Measurements from ENCODE around the gene SH3BP4.
"Not testable (repeated sequence)": the region's sequence is repeated elsewhere in the genome, so short reads cannot be mapped to it uniquely, and the experiment has no call there.

Gene SH3BP4

DNA sequence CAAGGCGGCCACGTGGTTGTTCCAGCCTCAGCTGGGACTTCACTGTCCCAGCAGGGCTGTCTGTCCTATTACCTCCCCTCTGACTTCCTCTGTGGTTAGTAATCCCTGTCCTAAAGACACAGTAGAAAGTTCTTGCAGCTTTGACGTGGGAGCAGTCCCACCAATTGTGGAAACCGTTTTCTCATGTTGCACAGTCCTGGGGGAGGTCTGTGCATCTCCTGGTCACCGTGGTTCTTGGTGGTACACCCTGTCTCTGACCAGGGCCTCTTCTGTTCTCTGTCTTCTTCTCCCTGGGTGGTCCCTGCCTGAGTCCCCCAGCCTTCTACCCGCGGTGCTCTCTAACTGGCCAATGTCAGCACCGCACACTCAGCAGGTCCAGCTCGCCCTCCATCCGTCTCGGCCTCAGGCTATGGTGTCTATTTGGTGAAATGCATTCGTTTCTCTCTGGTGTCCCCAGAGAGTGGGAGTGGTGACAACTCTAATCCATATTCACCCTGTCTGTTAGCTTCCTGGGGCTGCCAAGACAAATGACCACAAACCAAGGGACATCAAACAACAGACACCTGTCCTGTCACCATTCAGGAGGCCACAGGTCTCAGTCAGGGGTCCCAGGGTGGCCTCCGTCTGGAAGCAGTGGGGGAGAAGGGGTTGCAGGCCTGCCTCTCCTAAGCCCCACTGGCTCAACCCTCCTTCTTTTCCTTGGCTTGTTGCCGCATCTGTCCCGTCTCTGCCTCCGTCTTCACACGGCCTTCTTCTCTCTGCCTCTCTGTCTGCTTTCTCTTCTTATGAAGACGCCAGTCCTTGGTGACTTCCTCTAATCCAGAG is 99.8 kb downstream of the SH3BP4 start:
- no peak for FAIRE-seq

DNA sequence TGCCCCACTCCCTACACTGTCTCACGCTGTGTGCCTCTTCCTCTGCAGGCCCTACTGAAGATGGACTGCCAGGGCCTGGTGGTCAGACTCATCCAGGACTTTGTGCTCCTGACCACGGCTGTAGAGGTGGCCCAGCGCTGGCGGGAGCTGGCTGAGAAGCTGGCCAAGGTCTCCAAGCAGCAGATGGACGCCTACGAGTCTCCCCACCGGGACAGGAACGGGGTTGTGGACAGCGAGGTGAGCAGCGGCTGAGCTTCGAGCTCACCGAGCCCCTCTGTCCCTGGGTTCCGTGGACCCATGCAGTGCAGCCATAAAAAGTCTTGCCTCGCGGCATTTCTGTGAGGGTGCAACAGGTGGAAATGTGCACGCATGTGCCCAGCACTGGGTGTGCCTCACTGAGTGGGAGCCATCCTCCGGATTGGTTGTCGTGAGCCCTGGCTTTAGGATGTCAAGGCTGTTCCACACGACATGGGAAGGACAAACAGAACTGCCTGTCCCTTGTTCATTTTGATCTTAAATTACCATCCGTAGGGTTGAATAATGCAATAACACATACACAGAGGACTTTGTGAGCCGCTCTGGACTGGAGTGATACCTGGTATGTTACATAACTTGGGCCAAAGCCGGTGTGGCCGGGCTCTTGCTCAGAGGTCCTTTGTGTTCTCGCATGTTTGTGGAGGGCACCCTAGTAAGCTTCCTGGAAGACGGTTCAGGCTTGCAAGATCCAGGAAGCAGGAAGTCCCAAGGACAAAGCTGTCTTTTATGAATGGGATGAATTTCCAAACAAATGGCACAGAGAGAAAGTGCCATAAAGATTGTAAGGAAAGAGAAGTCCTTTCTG is 100.9 kb downstream of the SH3BP4 start:
- FAIRE-seq: no peak
- DNase-seq (ENCODE audit: insufficient read length, low spot score): no peak

More for the DNA sequence above, 99.8 kb downstream of the SH3BP4 start:
- no peak for DNase-seq (ENCODE audit: insufficient read length, low spot score)

DNA sequence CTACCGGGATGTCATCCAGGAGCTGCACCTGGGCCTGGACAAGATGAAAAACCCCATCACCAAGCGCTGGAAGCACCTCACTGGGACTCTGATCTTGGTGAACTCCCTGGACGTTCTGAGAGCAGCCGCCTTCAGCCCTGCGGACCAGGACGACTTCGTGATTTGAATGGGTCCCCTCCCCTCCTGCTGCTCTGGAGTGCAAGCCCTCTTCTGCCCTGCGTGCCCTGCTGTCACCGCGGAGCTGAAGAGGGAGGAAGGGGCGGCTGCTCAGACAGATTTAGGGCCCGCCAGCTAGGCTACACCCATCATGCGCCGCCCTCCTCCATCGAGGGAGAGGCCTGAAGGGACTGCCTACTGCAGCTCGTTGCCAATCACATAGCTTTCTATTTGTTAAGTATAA is 101.8 kb downstream of the SH3BP4 start:
- FAIRE-seq: no peak
- DNase-seq (ENCODE audit: insufficient read length, low spot score): no peak

DNA sequence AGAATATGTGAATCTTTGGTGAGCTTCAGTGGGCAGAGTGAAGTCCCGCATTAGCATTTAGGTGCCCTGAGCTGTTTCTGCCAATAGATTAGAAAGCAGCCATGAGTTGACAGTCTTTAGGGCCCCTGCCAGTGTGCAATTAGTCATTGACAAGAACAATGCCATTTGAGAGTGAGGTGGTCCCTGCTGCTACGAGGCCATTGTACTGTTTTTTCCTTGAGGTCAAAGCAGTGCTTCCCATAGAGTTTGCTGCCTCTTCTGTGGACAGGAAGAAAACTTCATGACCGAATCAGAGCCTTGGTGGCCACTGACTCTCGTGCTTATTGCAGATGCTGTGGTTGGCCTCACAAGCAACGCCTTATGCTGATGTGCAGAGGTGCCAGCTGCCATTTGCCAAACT is 102.7 kb downstream of the SH3BP4 start:
- DNase-seq (ENCODE audit: insufficient read length, low spot score) (no peak), FAIRE-seq (no peak)

DNA sequence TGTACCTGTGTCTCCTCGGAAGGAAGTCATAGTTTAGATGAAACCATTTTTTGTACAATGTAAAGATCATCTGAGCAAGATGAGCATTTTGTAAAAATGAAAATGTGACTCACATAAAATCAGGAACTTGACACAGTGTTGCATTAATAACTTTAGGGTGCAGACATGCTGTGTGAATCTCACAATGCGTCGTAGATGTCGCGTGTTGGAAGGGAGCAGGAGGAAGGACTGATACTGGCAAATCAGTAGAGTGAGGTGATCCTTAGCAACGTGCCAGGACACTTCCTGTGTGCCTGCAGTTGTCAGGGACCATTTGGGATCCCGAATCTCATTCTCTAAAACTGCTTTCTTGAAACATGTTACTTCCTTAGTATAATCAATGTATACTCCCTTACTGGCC is 103.1 kb downstream of the SH3BP4 start:
- no peak for DNase-seq (ENCODE audit: insufficient read length, low spot score)
- peak; percentile 20 for FAIRE-seq

DNA sequence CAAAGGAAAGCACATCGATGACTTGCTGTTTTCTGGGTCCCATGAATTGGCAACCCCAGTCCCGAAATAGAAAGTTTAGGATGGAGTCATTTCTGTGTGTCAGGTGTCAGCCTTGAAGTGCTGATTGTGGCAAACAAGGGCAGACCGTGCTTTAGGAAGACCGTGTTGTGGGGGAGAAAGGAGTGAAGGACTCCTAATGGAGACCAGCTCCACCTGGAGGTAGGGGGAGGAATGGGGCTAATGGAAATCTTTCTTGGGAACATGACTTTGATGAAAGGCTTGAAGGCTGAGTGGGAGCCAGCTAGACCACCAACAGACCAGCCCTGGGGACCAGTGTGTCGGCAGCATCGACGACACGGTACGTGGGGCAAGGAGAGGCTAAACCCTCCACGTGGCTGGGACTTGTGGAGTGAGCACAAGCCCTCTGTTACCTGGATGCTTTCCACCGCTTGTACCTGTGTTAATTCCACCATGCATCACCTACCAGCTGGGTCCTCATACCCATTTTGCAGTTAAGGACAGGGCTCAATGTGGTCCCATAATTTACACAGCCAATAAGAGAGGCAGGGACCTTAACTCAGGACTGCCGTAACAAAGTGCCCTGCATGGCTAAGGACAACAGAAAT is 104.2 kb downstream of the SH3BP4 start:
- DNase-seq (ENCODE audit: insufficient read length, low spot score) (peak; percentile 72), FAIRE-seq (peak; percentile 72)

DNA sequence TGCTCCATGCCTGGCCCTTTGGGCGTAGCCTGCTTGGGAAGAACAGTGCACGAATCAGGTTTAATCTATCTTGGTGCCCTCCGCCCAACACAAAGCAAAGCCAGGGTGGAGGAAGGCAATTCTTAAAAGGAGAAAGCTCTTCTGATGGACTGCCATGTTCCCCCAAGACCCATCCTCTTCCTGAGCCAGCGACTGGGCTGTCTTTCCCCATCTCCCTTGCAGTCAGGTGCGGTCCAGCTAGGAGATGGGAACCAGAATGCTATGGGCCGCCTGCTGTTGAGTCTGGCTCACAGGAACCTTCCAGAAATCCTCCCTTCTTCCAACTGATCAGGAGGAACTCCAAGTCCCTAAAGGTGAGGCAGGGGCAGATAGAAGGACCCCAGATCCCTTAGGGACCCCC is 105.0 kb downstream of the SH3BP4 start:
- DNase-seq (ENCODE audit: insufficient read length, low spot score) (no peak), FAIRE-seq (no peak)

DNA sequence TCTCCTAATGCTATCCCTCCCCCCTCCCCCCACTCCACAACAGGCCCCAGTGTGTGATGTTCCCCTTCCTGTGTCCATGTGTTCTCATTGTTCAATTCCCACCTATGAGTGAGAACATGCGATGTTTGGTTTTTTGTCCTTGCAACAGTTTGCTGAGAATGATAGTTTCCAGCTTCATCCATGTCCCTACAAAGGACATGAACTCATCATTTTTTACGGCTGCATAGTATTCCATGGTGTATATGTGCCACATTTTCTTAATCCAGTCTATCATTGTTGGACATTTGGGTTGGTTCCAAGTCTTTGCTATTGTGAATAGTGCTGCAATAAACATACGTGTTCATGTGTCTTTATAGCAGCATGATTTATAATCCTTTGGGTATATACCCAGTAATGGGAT is 105.8 kb downstream of the SH3BP4 start:
- DNase-seq (ENCODE audit: insufficient read length, low spot score); FAIRE-seq: not testable (repeated sequence)

DNA sequence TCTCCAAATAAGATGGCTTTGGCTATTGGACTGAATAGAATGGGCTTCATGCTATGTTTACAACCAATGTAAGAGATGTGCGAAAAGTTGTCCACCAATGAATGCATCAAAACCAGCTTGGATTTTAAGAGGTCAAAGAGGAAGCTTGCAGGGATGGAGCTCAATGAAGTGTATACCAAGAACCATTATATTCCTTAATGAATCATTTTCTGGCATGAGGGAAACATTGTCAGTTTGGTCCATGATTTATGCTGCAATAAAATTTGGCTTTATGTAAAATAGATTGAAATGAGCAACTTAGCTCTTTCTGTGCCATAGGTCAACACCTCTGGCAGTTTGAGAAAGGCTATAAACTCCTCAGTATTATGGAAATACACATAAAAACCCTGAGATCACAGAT is 107.3 kb downstream of the SH3BP4 start:
- FAIRE-seq: no peak
- DNase-seq (ENCODE audit: insufficient read length, low spot score): no peak

DNA sequence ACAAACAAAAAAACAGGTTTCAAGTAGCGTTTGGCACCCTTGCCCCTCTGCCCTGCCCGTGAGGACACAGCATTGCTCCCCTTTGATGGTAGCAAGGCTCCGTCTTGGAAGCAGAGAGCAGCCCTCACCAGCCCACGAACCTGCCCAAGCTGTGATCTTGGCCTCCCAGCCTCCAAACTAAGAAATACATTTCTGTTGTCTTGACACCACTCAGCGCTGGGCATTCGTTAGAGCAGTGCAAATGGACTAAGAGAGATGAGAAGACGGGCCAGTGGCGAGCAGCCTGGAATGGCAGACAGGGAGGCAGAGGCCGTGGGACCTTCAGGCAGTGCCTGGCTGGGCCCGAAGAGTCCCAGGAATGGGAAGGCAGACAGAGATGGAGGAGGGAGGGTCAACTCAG is 109.8 kb downstream of the SH3BP4 start:
- DNase-seq (ENCODE audit: insufficient read length, low spot score) (no peak), FAIRE-seq (no peak)

DNA sequence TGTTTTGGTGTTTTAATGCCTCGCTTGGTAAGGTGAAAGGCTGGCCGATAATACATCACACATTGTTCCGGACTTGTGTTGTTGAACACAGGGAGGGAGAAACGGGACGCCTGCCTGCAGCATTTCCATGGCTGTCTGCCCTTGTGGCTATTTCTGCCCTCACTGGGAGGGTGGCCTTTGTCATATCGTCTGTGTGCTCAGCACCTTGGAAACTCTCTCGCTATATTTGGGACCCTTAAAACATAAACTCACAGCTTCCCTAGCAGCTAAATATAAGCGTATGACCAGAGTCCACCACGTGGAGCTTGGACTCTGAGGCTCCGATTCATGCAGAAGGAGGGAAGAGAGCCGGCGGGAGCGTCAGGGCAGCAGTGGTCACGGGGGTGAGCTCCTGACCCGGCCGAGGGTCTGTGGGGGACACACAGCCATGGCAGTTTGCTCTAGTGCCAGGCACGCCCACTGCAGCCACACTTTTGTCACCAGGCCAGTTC is 111.7 kb downstream of the SH3BP4 start:
- FAIRE-seq (no peak), DNase-seq (ENCODE audit: insufficient read length, low spot score) (no peak)

DNA sequence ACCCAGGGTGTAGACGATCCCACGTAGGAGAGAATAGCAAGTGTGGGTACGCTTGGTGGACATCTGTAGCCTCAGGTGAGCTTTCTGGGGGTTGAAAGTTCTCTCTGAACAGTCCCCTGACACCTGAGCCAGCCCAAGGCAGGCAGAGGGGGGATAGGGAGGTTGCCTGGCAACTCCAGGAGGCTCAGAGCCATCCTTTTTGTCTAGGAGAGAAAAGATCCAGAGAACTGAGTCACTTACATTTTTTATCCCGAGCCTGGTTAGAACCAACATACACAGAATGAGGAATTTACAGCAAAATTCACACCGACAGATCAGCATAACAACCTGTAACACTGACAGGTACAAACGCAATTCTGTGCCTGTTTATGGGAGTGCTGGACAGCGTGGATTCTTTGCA is 113.2 kb downstream of the SH3BP4 start:
- no peak for DNase-seq (ENCODE audit: insufficient read length, low spot score)
- FAIRE-seq: no peak

DNA sequence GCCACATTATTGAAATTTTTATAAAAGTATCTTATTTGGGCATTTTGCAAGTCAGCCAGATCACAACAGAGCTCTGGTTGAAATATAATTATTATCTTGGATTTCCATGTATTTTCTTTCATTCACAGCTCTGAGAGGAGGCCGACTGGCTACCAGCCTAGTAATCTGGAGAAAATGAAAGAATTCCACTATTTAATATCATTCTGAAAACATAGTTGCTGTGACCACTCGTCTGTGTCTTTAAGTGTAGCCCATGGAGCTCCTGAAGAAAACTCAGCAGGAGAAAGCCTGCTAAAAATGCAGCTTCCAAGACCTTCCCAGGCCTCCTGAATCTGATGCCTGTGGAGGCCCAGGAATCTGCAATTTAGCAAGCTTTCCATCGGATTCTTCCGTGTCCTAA is 114.7 kb downstream of the SH3BP4 start:
- no peak for DNase-seq (ENCODE audit: insufficient read length, low spot score)
- no peak for FAIRE-seq

DNA sequence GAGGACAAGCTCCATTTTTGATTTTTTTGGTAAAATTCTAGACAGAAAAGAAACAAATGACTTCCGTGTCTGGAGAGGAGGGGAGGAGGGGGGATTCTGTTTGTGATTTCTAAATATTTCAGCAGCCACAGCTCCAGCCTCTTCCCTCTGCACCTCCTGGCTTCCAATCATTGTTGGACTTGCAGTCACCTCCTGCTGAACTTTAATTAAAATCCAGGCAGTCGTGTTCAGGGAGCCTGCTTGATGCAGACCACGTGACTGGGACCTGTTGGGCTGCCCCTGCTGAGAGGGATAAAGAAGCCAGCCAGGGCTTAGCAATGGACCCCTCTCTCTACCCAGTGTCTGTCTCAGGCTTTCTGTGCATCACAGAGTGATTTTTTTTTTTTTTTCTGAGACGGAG is 115.1 kb downstream of the SH3BP4 start:
- FAIRE-seq: no peak
- DNase-seq (ENCODE audit: insufficient read length, low spot score): no peak

DNA sequence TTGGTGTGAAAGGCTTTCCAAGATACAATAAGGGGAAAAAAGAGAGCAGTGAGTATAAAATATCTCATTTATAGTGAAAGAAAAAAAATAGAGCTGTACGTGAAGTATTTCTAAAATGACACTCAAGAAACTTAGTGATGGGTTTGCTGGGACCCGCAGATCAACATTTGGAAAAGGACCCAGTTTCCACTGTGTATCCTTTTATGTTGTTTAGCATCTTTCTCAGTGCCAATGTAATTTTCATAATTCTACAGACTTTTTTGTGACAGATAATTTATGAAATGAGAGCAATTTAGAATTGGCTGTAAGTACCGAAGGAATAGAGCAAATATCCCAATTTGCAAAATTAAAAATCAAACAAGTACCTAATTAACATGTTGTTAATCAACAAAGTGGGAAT is 116.9 kb downstream of the SH3BP4 start:
- no peak for FAIRE-seq
- DNase-seq (ENCODE audit: insufficient read length, low spot score): no peak

DNA sequence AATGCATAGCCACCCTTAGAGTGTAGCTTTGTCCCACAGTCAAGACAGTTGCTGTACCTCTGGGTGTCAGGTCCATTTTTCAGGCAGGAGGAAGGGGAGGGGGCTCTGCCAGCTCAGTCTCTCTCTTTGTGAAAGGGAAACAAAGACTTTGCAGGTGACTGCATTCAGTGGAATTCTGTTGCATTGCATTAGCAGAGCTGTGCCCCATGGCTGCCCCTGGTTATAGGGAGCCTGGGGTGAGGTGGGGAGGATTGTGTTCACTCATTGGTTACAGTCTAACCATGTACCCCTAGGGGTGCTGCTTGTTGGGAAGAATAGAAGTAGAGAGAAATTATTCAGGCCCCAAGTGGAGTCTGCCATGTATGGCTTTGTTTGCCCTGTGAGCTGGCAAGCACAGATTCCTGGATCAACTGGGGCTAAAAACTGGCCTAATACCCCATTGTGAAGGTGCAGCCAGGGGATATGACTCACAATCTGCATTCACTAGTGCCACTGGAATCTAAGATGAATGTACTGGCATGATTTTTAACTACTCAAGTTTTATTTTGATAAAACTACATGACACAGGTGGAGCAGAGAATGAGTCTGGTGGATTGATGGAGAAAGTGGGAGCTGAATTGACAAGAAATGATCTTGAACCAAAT is 118.4 kb downstream of the SH3BP4 start:
- FAIRE-seq (no peak), DNase-seq (ENCODE audit: insufficient read length, low spot score) (no peak)

DNA sequence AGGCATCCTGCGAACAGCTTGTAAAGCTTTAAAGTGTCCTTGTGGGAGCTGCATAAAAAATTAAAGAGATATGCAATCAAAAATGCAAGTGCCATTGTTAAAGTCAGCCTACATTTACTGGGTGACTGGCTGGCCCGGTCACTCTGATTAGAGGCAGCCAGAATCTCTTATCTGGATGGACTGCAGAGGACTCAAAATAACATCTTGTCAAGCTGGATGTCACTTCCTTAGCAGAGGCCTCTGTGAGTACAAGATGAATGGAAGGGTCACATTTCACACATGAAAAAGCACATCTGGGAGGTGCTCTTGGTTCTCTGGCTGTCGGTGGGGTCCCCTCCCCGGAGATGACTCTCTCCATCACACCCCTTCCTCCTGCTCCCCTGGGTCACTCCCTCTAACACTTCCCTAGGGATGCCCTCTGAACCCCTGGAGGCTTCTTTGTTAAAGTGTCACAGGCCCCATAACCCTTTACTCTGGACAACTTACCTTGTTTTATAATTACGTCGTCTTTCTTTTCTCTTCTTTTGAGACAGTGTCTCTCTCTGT is 122.1 kb downstream of the SH3BP4 start:
- no peak for DNase-seq (ENCODE audit: insufficient read length, low spot score)
- no peak for FAIRE-seq

DNA sequence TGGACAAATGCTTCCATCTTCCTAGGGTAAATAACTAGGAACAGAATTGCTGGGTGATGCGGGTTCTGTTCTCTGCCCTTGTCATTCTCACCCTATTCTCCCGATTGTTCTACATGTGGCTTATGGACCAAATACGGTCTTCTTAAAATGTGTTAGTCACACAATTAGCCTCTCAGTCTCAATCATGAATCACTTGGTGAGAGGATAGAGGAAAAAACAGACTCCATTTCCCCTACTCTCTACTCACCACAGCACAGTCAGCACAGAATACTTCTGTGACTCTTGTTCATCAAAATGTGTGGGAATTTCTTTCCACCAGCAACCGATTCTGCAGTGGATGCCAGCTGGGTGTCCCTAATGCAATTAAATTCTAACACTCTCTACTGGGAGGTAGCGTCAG is 125.2 kb downstream of the SH3BP4 start:
- no peak for FAIRE-seq
- no peak for DNase-seq (ENCODE audit: insufficient read length, low spot score)

DNA sequence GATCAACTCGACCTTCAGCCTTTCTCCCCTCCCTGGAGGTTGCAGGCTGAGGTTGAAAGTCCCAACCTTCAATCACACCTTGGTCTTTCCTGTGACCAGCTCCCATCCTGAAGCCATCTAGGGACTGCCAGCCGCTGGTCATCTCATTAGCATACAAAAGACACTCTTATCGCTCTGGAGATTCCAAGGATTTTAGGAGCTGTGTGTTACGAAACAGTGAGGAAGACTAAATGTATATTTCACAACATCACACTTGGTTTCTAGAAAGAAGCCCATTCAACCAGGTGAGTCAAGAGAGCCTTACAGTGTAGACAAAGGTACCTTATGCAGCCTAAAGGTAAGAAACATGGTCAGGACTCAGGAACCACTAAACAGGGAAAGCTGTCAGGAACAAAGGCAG is 126.4 kb downstream of the SH3BP4 start:
- FAIRE-seq: no peak
- DNase-seq (ENCODE audit: insufficient read length, low spot score): no peak

DNA sequence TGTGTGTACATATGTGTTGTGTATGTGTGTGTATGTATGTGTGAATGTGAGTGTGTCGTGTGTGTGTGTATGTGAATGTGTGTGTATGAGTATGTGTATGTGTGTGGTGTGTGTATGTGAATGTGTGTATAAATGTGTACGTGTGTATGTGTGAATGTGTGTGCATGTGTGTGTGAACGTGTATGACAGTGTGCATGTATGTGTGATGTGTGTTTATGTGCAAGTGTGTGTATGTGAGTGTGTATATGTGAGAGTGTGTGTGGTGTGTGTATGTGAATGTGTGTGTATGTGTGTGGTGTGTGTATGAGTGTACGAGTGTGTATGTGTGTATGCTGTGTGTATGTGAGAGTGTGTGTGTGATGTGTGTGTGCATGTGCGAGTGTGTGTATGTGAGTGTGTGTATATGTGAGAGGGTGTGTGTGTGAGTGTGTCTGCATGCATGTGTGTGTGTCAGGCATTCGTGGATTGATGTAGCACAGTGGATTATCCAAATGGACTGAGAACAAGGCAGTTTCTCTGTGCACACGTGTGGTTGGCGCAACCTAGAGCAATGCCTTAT is 127.2 kb downstream of the SH3BP4 start:
- FAIRE-seq: peak; percentile 100
- no peak for DNase-seq (ENCODE audit: insufficient read length, low spot score)
